ENCODE measurements around the gene BRIX1. TPM values are rescaled to one million over a fixed set of nuclear protein-coding genes. Genes with fewer than 3 reads are reported as not detected.

The BRIX1 gene
- polyA plus RNA-seq (2012; ENCODE audit: low read depth, missing spikeins), result 32.0 TPM

GRCh38 chr5:34915139-34915855 is at the start of gene BRIX1, which contains the start of gene RAD1:
Gene BRIX1 (plus strand): TSS chr5:34915711. CDS start chr5:34915739, 28 bp downstream.
Gene RAD1 (minus strand): TSS chr5:34915504. CDS start chr5:34914892, 612 bp downstream.
- TF ChIP-seq POU2F2 (IDR thresholded peaks at IDR 0.05; ENCODE audit: low read depth, low read length) (peak; percentile 76; the same call in 1 of the 2 replicates), PAX5 (IDR thresholded peaks at IDR 0.05; ENCODE audit: insufficient read depth, low read length, severe bottlenecking) (peak; percentile 19), POLR2AphosphoS5 (IDR thresholded peaks at IDR 0.05; ENCODE audit: low read depth, low read length) (peak; percentile 90; the same call in 1 of the 2 replicates), SPI1 (IDR thresholded peaks at IDR 0.05; ENCODE audit: low read depth, low read length) (peak; percentile 66), TAF1 (IDR thresholded peaks at IDR 0.05; ENCODE audit: low read depth, low read length) (peak; percentile 98), POLR2A (IDR thresholded peaks at IDR 0.05; ENCODE audit: low read depth, low read length) (peak; percentile 92)
- DNase-seq (ENCODE audit: insufficient read length, low spot score), result peak; percentile 75
- FAIRE-seq, result peak; percentile 88

GRCh38 chr5:34866989-34867471 is 48.5 kb upstream of the BRIX1 start:
- no peak for TF ChIP-seq POU2F2 (IDR thresholded peaks at IDR 0.05; ENCODE audit: low read depth, low read length)
- TF ChIP-seq POLR2AphosphoS5 (IDR thresholded peaks at IDR 0.05; ENCODE audit: low read depth, low read length), result no peak
- TF ChIP-seq TAF1 (IDR thresholded peaks at IDR 0.05; ENCODE audit: low read depth, low read length), result no peak
- no peak for TF ChIP-seq POLR2A (IDR thresholded peaks at IDR 0.05; ENCODE audit: low read depth, low read length)
- no peak for TF ChIP-seq SPI1 (IDR thresholded peaks at IDR 0.05; ENCODE audit: low read depth, low read length)
- no peak for TF ChIP-seq PAX5 (IDR thresholded peaks at IDR 0.05; ENCODE audit: insufficient read depth, low read length, severe bottlenecking)
- DNase-seq (ENCODE audit: insufficient read length, low spot score), result no peak
- FAIRE-seq, result no peak

GRCh38 chr5:34867660-34868059 is 47.9 kb upstream of the BRIX1 start:
- FAIRE-seq, result no peak
- no peak for TF ChIP-seq POU2F2 (IDR thresholded peaks at IDR 0.05; ENCODE audit: low read depth, low read length)
- TF ChIP-seq PAX5 (IDR thresholded peaks at IDR 0.05; ENCODE audit: insufficient read depth, low read length, severe bottlenecking), result no peak
- TF ChIP-seq SPI1 (IDR thresholded peaks at IDR 0.05; ENCODE audit: low read depth, low read length), result no peak
- TF ChIP-seq POLR2AphosphoS5 (IDR thresholded peaks at IDR 0.05; ENCODE audit: low read depth, low read length), result no peak
- TF ChIP-seq TAF1 (IDR thresholded peaks at IDR 0.05; ENCODE audit: low read depth, low read length), result no peak
- TF ChIP-seq POLR2A (IDR thresholded peaks at IDR 0.05; ENCODE audit: low read depth, low read length), result no peak
- no peak for DNase-seq (ENCODE audit: insufficient read length, low spot score)

GRCh38 chr5:34868791-34869190 is 46.7 kb upstream of the BRIX1 start:
- DNase-seq (ENCODE audit: insufficient read length, low spot score), result no peak
- no peak for FAIRE-seq
- TF ChIP-seq POU2F2 (IDR thresholded peaks at IDR 0.05; ENCODE audit: low read depth, low read length) (no peak), POLR2A (IDR thresholded peaks at IDR 0.05; ENCODE audit: low read depth, low read length) (no peak), POLR2AphosphoS5 (IDR thresholded peaks at IDR 0.05; ENCODE audit: low read depth, low read length) (no peak)

- TF ChIP-seq TAF1 (IDR thresholded peaks at IDR 0.05; ENCODE audit: low read depth, low read length) (no peak), POU2F2 (IDR thresholded peaks at IDR 0.05; ENCODE audit: low read depth, low read length) (no peak), SPI1 (IDR thresholded peaks at IDR 0.05; ENCODE audit: low read depth, low read length) (no peak), POLR2AphosphoS5 (IDR thresholded peaks at IDR 0.05; ENCODE audit: low read depth, low read length) (no peak), PAX5 (IDR thresholded peaks at IDR 0.05; ENCODE audit: insufficient read depth, low read length, severe bottlenecking) (no peak), POLR2A (IDR thresholded peaks at IDR 0.05; ENCODE audit: low read depth, low read length) (no peak)
- DNase-seq (ENCODE audit: insufficient read length, low spot score) (no peak), FAIRE-seq (no peak)
These were observed 46.3 kb upstream of the BRIX1 start for GRCh38 chr5:34869256-34869655.

- DNase-seq (ENCODE audit: insufficient read length, low spot score) (no peak), FAIRE-seq (no peak)
- no peak for TF ChIP-seq POU2F2 (IDR thresholded peaks at IDR 0.05; ENCODE audit: low read depth, low read length)
- no peak for TF ChIP-seq PAX5 (IDR thresholded peaks at IDR 0.05; ENCODE audit: insufficient read depth, low read length, severe bottlenecking)
- no peak for TF ChIP-seq POLR2AphosphoS5 (IDR thresholded peaks at IDR 0.05; ENCODE audit: low read depth, low read length)
- no peak for TF ChIP-seq TAF1 (IDR thresholded peaks at IDR 0.05; ENCODE audit: low read depth, low read length)
These were observed 45.1 kb upstream of the BRIX1 start for GRCh38 chr5:34870382-34870781.

- DNase-seq (ENCODE audit: insufficient read length, low spot score), result no peak
- no peak for FAIRE-seq
- no peak for TF ChIP-seq POLR2A (IDR thresholded peaks at IDR 0.05; ENCODE audit: low read depth, low read length)
- TF ChIP-seq POU2F2 (IDR thresholded peaks at IDR 0.05; ENCODE audit: low read depth, low read length), result no peak
These were observed 39.2 kb upstream of the BRIX1 start for GRCh38 chr5:34876275-34876674.

- FAIRE-seq (no peak), DNase-seq (ENCODE audit: insufficient read length, low spot score) (no peak)
- TF ChIP-seq SPI1 (IDR thresholded peaks at IDR 0.05; ENCODE audit: low read depth, low read length), result no peak
- TF ChIP-seq PAX5 (IDR thresholded peaks at IDR 0.05; ENCODE audit: insufficient read depth, low read length, severe bottlenecking), result no peak
- no peak for TF ChIP-seq TAF1 (IDR thresholded peaks at IDR 0.05; ENCODE audit: low read depth, low read length)
- no peak for TF ChIP-seq POU2F2 (IDR thresholded peaks at IDR 0.05; ENCODE audit: low read depth, low read length)
- TF ChIP-seq POLR2A (IDR thresholded peaks at IDR 0.05; ENCODE audit: low read depth, low read length), result no peak
- no peak for TF ChIP-seq POLR2AphosphoS5 (IDR thresholded peaks at IDR 0.05; ENCODE audit: low read depth, low read length)
These were observed 34.3 kb upstream of the BRIX1 start for GRCh38 chr5:34881246-34881645.

GRCh38 chr5:34886392-34887119 is 29.0 kb upstream of the BRIX1 start:
- DNase-seq (ENCODE audit: insufficient read length, low spot score), result no peak
- FAIRE-seq, result no peak
- no peak for TF ChIP-seq PAX5 (IDR thresholded peaks at IDR 0.05; ENCODE audit: insufficient read depth, low read length, severe bottlenecking)
- no peak for TF ChIP-seq SPI1 (IDR thresholded peaks at IDR 0.05; ENCODE audit: low read depth, low read length)
- TF ChIP-seq POLR2A (IDR thresholded peaks at IDR 0.05; ENCODE audit: low read depth, low read length), result no peak
- TF ChIP-seq POLR2AphosphoS5 (IDR thresholded peaks at IDR 0.05; ENCODE audit: low read depth, low read length), result no peak
- TF ChIP-seq TAF1 (IDR thresholded peaks at IDR 0.05; ENCODE audit: low read depth, low read length), result no peak
- TF ChIP-seq POU2F2 (IDR thresholded peaks at IDR 0.05; ENCODE audit: low read depth, low read length), result no peak
